Measurements from ENCODE around the gene BOK.

BOK gene

GRCh38 chr2:241538838-241539615 lies 19.5 kb upstream of the BOK start:
- DNase-seq (ENCODE audit: low spot score) = no peak

GRCh38 chr2:241539616-241540374 lies 18.8 kb upstream of the BOK start:
- no peak for DNase-seq (ENCODE audit: low spot score)

DNA sequence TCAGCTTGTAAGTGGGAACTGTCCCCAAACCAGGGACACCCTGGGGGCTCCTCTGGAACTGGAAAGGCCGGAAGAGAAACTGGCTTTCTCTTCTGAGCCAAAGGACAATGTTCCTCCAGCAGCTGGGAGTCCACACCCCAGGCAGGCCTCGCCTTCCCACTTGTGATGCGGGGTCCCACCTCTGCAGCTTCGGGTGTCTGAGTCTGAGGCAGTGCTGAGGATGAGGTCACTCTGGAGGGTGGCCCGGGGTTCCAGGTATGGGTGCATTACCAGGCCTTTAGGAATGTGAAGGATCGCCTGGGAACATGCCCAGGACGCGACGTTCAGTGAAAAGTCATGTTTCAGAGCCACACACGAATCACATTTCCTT lies 18.2 kb upstream of the BOK start:
- no peak for DNase-seq (ENCODE audit: low spot score)

DNA sequence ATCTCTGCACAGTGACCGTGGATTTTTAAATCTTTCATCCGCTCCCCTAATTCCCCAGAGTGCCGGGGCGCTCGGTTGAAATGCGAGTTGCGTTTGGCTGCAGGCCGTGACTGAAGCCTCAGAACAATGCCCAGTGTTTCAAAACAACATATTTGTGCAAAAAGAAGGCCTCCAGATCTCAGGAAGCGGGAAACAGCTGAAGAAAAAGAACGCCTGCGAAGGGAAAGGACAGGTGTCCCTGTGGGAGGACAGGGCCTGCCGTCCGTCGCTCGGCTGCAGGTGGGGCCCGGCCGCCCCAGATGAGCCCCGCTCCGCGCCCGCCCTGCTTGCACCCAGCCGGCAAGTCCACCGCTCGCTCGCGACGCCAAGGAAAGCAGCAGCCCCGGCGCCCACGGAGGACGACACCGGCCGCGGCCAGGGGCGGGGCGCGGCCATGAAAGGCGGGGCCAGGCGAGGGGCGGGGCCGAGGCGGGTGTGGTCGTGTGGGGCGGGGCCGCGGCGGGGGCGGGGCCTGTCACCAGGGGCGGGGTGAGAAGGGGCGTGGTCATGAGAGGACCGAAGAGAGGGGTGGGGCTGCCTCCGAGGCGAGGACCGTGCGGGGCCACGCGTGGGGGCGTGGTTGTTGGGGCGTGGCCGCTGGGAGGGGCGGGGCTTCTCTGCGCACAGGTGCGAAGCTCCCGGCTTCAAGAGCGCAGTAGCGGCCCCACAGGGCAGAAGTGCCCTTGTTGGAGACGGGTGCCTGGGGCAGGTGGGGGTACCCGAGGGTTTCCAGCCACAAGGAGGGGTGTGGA lies 17.6 kb upstream of the BOK start:
- no peak for DNase-seq (ENCODE audit: low spot score)

DNA sequence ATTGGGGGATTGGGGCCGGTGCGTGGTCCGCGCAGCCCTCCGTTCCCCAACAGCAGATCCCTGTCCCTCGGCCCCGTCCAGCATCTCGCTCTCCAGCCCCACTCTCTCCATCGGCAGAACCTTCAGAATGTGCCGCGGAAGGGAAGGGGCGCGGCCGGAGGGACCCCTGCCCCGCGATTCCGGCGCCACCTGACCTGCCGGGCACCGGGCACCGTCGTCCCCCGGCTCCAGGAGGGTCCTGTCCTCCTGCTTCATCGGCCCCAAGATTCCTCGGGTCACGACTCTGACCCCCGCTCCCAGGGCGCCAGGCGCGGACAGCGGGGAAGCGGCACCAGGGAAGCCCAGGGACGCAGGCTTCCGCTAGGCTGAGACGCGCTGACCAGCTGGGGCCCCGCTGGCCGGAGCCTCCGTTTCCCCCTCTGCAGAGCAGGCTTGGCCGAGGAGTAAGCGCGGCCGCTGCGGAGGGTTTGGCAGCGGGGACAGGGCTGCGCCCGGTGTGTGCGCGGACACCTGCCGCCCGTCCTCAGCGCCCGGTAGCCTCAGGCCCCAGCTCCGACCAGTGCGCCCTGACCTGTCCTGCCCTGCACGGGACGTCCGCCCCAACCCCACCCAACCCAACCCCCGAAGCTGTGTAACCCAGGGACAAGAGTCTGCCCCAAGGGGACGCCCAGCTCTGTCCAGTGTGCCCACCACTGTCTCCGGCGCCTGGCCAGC lies 16.8 kb upstream of the BOK start:
- no peak for DNase-seq (ENCODE audit: low spot score)

DNA sequence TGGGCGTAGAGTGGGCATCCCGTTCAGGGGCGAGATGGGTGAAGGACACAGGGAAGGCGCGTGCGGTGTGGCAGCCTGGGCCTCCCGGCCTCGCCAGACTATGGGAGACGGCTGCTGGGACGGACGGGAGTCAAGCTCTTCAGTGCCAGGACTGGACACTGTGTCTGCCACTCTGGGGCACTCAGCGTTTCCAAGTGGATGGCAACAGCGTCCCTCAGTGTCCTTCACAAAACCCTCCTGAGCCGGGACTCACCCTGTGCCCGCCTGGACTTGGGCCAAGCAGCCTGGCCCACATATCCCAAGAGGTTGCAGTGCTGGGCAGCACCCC lies 16.3 kb upstream of the BOK start:
- peak; percentile 29 for DNase-seq (ENCODE audit: low spot score)

DNA sequence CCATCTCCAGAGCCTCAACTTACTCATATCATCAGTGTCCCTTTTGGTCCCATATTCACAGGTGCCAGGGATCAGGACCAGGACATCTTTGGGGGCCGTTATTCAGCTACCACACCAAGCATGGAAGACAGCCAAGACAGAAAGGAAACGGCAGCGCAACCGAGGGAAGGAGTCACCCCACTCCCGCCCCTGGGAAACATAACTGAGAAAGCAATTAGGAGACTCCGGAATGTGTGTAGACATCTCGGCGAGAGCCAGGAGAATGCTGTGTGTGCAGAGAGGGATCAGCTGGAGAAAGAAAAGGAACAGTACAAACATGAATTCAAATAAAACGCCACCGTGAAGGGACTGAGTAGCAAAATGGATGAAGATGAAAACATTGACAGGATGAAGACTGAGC lies 13.4 kb upstream of the BOK start:
- no peak for DNase-seq (ENCODE audit: low spot score)

- DNase-seq (ENCODE audit: low spot score) = no peak
Measured at GRCh38 chr2:241545523-241546473, 12.7 kb upstream of the BOK start.

DNA sequence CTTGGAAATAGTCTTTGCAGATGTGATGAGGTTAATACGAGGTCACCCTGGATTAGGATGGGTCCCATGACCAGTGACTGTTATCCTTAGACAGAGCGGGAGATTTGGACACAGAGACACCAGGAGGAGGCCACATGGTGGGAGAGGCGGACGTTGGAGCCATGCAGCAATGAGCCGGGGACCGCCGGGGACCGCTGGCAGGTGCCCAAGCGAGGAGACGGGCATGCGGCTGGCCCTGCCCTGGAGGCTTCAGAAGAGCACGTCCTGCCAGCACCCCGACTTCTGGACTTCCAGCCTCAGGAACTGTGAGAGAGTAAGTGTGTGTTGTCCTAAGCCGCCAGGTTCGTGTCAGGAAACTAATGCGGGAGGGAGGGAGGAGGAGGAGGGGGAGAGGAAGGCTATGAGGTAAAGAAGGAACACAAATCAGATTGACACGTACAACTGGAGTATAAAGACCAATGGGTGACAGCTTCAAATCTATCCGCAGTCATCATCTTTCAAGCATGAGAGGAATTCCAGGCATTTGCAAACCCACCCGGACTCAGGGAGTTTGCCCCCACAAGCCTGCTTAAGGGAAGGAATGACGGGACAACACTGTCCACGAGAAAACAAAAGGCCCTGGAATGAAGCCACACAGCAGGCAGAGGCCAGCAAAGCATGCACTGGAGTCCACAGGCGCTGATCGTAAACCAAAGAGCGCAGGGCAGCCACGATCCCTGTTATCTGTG lies 11.6 kb upstream of the BOK start:
- peak; percentile 39 for DNase-seq (ENCODE audit: low spot score)

DNA sequence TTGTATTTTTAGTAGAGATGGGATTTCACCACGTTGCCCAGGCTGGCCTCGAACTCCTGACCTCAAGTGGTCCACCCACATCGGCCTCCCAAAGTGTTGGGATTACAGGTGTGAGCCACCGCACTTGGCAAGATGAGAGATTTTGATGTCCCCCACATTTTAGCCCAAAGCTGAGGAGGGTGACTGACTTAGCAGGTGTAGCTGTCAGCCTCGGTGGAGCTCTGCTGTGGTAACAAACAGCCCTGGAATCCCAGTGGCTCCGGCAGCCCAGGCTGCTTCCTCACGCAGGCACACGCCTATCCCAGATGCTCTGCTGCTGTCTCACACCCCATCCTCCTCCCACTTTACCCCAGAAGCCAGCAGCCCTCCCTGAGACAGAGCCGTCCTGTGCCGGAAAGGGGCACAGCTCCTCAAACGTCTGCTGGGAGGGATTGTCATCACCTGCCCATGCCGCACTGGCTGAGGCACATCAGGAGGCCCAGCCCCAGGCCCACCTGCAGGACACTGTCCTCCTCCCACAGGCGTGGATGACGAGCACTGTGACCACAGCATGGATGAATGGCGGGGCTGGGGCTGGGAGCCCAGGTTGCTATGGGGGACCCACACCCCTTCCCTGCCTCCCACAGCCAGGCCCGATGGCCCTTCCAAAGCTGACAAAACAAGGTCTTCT lies 10.6 kb upstream of the BOK start:
- no peak for DNase-seq (ENCODE audit: low spot score)

GRCh38 chr2:241548451-241548835 lies 10.1 kb upstream of the BOK start:
- DNase-seq (ENCODE audit: low spot score) = no peak

- no peak for DNase-seq (ENCODE audit: low spot score)
Measured at GRCh38 chr2:241550616-241551580, 7.6 kb upstream of the BOK start.

DNA sequence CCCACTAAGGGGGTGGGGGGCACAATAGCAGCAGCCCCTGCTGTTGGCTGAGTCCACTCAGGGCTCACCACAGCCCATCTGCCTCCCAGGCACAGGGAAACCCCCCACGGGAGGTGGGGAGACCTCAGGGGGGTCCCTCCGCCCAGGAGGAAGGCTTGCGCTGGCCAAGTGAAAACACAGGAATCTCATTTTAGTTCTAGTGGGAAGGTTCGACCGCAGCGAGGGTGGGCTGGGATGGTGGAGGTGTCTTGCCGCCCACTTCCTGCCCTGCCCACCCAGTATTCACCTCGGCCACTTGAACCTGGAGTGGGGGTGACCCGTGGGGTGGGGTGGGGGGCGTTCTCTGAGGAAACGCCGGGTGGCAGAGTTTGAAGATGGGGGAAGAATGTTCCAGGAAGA lies 6.9 kb upstream of the BOK start:
- no peak for DNase-seq (ENCODE audit: low spot score)

DNA sequence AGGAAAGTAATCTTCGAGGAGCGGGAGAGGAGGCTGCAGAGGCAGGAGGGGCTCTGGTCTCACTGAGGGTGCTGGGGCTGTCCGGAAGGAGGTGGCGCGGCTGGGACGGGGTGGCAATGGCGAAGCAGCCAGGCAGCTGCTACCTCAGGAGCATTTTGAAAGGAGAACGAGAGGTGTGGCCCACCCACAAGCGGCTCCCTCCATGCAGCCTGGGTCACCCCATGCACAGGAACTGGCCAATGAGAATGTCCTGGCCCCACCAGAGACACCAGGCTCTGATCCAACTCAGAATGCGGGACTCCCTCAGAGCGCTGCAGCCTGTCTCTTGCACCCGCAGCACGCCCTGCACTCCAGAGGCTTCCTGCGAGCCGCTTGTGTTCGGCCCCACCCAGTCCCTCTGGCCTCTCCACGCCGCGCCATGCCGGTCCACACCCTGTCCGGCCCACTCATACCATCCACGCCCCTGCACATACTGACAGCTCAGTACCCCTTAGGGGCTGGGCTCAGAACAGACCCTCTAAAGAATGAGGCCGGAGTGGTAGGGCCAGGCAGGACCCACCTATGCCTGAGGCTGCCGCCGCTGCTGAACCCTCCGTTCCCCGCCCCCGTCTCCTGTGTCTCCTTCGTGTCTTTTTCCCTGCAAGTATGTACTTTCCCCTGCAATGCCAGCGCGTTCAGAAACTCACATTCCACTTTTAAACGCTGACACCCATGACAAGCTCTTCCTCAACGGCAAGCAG lies 6.4 kb upstream of the BOK start:
- no peak for DNase-seq (ENCODE audit: low spot score)

GRCh38 chr2:241553512-241553830 lies 5.1 kb upstream of the BOK start:
- no peak for DNase-seq (ENCODE audit: low spot score)

DNA sequence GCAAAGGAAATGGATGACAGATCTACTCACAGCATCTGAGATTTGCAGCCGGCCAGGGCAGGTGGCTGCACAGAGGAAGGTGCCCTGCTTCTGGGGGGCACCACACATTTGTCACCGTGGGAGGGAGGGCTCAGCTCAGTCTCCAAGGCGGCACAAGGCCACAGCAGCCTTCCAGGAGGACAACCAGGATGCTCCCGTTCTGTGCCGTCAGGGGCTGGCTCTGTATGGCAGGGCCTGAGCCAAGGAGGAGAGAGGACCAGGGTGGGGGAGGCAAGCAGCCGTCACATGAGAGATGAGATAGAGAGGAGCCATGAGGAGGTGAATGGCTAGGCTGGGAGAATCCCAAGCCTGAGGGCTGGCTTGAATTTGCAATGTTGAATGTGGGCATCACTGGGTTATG lies 4.6 kb upstream of the BOK start:
- DNase-seq (ENCODE audit: low spot score) = no peak

GRCh38 chr2:241554610-241555322 lies 3.8 kb upstream of the BOK start:
- DNase-seq (ENCODE audit: low spot score) = no peak

GRCh38 chr2:241555711-241556110 lies 2.8 kb upstream of the BOK start:
- no peak for DNase-seq (ENCODE audit: low spot score)

Measured in pons (tissue), 1 donor.